Mammary epithelial cell (primary cell): ENCODE measurements around the gene EREG.

ENCODE experiments used
- CTCF ChIP-seq, 2 donors: IDR thresholded peaks in 1 of 2; conservative IDR thresholded peaks in 1 of 2; 2 replicates each; pipeline ENCODE4 v1.5.1; 2011 to 2012; ENCODE audit warnings: inconsistent platforms in 2 of 2, low read length in 2 of 2, mild to moderate bottlenecking in 2 of 2, control low read depth in 1 of 2, low read depth in 1 of 2; ENCODE audit not compliant: insufficient read depth in 1 of 2; ENCODE audit errors: extremely low read depth in 1 of 2
- EZH2 ChIP-seq: IDR thresholded peaks from 2 replicates; pipeline ENCODE4 v1.6.1; 2012; ENCODE audit warnings: low read length, inconsistent platforms, borderline replicate concordance

- TF ChIP-seq CTCF (conservative IDR thresholded peaks at IDR 0.05 in 1 of 2, IDR thresholded peaks at IDR 0.05 in 1 of 2; ENCODE audit: extremely low read depth in 1 of 2, insufficient read depth in 1 of 2, low read depth in 1 of 2, low read length in 2 of 2) (no peak), EZH2 (no peak)
Measured at GRCh38 chr4:74413265-74413664, 48.3 kb downstream of the EREG start.
